SK-N-MC (cell line): ENCODE measurements around the gene QSER1.

Experiments
- EZH2 ChIP-seq: fragments of 200-600 bp; sonication (generic); IDR thresholded peaks from one replicate; pipeline ENCODE4 v1.6.1; 2017; ENCODE audit warnings: antibody characterized with exemption
- FOXP2 ChIP-seq: optimal IDR thresholded peaks from 2 replicates; pipeline ENCODE3; 2011; ENCODE audit warnings: mild to moderate bottlenecking, moderate library complexity; ENCODE audit not compliant: insufficient read depth; ENCODE audit errors: extremely low read length, control extremely low read depth
- POLR2AphosphoS5 ChIP-seq: IDR thresholded peaks from 2 replicates; pipeline ENCODE4 v1.6.1; 2012; ENCODE audit warnings: mild to moderate bottlenecking, low read depth, low read length, borderline replicate concordance

DNA sequence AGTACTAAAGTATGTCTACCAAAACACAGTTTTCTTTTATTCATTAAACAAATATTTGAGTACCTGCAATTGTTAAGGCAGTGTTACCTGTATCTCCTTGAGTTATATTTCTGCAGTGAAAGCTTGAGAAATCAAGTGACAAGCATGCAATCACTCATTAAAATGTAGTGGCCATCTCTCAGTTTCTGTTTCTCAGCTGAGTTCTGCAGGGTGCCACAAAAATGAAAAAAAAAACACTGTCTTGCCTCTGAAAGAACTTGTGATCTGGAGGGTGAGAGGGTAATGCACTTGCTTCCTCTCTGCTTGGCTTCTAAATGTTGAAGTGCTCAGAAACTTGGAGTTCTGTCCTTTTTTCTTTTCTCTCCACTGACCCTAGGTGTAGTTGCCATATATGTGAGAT lies 6.8 kb downstream of the QSER1 start:
- no peak for TF ChIP-seq POLR2AphosphoS5
- no peak for TF ChIP-seq EZH2
- no peak for TF ChIP-seq FOXP2
